ENCODE measurements around the gene NRL.
"Not testable (repeated sequence)": the region's sequence is repeated elsewhere in the genome, so short reads cannot be mapped to it uniquely, and the experiment has no call there.

NRL gene

DNA sequence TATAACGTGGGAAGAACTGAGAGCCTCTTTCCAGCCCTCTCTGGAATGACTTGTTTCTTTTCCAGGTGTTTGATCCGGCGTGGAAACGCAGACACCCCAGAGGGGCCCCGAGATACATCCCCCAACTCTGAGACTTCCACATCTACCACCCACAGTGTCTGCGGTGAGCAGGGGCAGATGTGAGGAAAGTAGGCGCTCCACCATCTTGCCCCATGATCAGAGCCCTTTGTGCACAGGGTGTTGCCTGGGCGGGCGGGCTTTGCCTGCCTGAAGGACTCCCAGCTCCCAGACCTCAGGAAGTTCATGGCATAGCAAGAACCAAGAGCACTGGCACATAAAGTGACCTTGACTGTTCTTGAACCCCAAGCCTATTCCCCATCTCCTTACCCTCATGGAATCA is 60.1 kb downstream of the NRL start:
- no peak for DNase-seq

DNA sequence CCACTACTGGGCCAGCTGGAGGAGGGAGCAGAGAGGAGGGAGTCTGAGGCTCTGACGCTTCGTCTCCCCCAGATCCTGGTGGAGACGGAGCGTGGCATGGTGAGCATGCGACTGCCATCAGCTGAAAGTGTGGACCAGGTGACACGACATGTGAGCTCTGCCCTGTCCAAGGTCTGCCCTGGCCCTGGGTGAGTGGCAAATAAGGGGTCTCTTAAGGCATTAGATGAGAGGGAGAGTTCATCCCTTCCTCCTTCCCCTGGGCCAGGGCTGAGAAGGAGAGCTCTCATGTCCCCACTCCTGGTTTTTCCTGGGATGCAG is 60.5 kb downstream of the NRL start:
- DNase-seq = no peak

DNA sequence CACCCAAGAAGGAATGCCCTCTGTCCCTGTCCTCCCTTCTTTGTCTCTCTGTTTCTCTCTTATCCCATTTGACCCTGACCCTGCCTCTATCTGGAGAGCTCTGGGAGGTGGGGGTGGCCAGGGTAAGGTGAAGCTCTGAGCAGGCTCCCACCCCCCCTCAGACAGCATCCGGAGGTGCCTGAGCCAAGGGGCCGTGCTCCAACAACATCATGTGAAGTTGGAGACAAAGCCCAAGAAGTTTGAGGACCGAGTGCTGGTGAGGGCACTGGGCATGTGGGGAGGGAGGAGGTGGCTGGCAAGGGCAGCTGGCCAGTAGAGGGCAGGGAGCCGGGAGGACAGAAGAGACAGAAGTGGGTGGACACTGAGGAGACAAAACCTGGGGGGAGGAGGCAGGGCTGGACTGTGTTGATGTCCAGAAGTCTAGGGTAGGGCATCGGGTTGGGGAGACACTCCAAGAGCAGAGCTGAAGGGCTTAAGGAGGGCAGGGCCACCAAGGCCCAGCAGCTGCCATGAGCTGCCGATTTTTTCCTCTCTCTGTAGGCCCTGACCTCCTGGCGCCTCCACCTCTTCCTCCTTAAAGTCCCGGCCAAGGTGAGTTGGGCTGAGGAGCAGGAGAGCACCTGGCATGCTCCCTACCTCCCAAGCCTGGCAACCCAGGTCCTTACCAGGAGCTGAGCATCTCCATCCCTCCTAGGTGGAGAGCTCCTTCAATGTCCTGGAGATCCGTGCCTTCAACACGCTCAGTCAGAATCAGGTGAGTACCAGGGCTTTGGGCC is 61.0 kb downstream of the NRL start:
- peak in 7 of 58 donors; percentile 13 to 46 (median 18) for DNase-seq

DNA sequence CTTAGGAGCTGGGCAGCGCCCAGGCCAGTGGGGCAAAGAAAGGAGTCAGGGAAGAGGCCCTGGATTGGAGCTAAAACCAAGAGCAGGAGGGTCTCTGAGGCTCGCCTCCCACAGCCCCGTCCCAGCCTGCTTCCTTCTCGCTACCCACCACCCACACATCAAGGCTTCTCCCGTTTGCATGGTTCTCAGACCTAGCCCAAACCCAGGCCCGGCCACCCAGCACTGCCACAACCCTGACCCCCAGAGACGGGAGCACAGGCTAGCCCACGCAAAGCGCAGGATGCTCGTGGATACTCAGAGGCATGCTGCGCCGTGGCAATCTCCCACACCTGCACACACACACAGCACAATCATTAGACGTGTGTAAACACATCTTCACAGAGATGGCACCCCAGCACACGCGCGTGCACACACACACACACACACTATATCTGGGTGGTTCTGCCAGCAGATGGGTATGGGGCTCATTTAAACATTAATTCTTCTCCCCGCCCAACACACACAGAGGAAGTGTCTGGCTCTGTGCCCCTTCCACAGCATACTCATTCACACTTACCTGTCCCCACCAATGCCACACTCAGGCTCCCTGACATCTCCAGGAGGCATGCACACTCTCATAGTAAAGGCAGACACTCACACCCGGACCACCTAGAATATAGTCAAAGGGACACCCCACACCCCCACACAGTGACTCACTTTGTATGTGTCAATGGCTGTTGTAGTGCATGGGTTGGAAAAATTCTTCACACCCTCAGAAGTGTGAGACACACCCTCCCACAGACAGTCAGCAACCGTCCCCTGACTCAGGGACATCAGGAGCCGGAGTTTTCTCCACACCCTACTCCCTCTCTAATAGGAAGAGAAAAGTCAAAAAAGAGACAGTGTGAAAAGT is 61.8 kb downstream of the NRL start:
- DNase-seq = peak in 15 of 58 donors; percentile 12 to 60 (median 27)

DNA sequence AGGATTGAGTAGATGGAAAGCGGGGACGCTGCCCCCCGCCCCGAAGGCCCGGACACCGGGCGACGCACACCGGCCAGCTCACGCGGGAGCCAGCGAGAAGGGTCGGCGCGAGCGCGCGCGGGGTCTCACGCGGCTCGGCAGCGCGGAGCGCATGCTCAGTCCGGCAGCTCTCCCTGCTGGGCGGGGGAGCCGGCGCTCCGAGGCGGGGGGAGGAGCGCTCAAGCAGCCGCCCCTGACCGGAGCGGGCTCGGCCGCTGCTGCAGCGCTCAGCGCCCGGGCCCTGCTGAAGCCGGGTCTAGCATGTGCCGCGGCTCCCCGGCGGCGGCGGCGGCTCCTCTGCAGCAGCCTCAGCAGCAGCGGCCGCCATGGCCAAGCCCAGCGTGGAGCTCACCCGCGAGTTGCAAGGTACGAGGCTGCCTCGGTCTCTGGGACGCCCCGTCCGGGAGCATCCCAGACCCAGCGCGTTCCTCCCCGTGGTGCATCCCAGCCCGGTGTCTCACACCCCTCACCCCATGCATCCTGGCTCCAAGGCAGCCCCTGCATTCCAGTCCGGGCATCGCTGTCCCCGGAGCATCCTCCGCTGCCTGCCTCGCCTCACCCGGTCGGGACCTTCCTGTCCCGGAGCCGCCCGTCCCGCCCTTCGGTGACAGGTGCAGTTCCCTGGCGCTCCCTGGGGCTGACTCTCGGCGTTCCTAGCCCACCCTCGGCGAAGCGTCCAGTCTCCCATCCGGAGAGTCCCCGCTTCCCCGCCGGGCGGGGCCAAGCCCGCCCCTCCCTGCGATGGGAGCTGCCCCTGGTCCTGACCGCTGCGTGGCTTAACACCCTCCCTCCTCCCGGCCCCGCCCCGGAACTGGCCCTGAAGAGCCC is 62.7 kb downstream of the NRL start, which contains the start of gene CARMIL3:
TSS of gene CARMIL3 (plus strand) at position 221 of the 867 bp plus-strand sequence. CDS start at position 366, 145 bp downstream.
- peak in 53 of 58 donors; percentile 22 to 82 (median 66) for DNase-seq

DNA sequence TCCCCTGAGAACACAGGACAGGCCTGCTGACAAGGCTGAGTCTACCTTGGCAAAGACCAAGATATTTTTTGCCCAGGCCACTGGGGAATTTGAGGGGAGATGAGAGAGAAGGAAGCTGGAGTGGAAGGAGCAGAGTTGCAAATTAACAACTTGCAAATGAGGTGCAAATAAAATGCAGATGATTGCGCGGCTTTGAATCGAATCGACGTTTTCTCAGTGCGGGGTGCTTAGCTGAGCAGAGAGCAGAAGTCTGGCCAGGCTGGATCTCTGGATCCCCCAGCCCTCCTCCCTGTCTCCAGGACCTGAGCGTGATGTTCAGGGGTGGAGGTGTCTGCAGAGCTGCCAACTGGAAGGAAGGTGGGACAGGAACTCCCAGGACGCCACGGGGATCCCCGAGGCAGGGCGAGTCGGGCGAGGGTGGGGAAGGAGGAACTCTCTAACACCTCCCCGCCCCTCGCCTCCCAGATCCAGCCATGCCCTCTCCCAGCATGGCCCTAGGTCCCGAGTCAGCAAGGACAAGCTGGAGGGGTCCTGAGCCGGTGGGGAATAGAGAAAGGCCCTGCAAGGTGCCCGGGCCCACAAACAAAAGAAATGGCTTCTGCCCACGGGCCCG is 63.5 kb downstream of the NRL start:
- DNase-seq = peak in 11 of 58 donors; percentile 33 to 66 (median 55)

DNA sequence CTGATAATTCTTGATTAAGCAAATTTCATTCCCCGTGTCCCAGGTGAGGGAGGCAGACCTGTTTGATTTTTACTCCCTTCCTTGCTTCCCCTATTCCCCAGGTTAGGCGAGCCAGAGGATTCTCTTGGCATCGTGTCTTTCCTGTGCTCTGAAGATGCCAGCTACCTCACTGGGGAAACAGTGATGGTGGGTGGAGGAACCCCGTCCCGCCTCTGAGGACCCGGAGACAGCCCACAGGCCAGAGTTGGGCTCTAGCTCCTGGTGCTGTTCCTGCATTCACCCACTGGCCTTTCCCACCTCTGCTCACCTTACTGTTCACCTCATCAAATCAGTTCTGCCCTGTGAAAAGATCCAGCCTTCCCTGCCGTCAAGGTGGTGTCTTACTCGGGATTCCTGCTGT is 64.0 kb downstream of the NRL start:
- not testable (repeated sequence) for DNase-seq

DNA sequence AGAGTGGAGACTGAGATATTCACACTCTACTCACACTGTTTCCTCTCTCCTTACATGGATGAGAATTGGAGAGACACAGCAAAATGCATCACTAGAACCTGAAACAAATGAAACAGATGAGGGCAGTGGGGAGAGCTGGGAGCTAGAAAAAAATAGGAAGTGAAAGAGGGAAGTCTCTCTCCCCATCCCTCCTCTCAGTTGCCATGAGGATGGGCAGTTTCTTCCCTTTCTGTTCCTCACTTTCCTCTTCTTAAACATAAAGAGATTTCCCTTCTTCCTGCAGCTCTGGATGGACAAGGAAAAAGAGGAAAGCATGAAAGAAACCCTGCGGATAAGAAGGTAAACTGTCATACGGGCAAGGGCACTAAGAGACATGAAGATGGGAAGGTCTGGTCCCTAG is 65.7 kb downstream of the NRL start:
- not testable (repeated sequence) for DNase-seq

DNA sequence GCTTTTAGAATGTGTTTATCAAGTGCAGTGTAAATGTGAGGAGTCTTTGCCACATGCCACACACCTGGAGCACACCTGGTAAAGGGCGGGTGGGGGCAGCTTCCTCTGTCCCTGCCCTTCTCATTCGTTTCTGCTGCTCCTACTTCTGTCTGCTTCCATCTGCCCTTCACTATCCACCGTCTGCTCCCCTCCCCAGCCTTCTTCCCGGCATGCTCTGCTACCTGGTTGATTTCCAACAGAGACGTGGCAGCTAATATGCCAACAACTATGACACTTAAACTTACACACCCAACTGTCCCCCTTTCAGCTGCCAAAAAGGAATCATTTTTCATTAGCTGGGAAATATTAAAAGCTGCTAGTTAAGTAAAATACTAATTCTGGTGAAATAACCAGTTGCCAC is 72.0 kb downstream of the NRL start:
- DNase-seq = no peak

DNA sequence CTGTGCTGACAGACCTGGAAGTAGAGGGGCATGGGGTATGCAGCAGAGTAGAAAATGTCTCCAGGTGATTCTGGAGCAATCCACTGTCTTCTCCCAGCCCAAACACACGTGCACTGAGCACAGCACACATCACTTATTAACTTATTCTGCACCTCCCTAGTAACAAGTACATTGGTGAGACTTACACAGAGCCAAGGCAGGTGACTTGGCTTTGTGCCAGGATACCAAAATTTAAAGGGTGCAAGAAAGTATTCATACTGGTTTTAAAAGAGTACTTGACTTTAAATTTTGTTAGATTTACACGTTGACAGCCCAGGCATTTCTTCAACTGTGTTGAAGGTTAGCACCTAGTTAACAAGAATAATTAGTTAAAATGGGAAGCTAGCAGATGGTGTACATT is 74.1 kb downstream of the NRL start:
- no peak for DNase-seq

DNA sequence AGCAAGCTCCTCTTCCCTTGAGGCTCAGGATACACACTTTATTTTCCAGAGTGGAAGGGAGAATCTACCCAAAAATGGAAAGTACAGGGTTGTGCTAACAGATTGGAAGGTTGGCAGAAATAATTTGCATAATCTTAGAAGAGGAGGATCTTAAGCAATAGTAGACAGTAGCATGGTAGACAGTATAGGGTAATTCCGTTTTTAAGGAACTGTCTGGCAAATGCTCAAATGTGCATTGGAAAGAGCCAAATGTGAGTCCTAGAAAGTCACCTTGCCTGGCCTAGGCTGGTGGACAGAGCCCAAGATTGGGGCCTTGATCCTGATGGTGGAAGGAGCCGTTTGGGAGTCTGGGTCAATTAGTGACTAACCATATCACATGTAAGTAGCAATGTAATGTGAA is 76.1 kb downstream of the NRL start:
- DNase-seq = no peak

DNA sequence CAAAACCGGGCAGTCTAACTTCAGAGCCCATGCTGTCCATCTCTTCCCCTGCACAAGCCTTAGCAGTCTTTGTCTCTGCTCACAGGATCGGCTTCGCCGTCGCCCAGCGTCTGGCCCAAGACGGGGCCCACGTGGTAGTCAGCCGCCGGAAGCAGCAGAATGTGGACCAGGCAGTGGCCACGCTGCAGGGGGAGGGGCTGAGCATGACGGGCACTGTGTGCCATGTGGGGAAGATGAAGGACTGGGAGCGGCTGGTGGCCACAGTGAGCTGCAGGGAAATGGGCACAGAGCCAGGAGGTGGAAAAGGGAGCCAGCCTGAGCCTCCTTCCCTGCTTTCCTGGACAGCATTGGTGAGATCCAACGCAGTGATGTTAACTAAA is 77.1 kb downstream of the NRL start:
- DNase-seq = peak in 2 of 58 donors; percentile 17 to 23

DNA sequence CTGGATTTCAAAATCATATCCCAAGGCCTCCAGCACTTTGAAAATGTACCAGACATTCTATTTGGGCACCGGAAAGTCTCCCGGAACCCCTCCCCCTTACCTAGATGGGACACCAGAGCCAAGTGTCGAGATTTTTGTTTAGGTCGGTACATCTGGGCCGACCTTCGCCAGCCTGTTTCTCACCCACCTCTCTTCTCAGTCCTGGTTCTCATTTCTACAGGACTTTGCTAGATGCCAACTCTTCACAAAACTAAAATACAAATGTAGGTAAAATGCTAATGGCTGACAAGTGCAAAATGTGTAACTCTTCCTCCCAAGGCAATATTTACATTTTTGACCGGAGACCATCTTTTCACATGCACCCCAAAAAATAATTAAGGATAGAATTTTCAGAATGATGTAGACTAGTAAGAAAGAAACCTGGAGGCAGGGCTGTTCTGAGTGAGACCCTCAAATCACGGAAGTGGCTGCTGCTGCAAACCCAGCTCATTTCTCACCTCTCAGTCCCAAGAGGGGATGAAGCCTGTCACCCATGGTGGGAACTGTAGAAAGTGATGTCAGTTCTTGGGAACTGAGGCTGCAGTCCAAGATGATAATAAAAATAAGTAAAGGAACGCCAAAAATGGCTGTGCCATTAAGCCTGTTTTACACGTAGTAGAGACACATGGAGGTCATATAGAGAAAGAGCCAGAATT is 77.6 kb downstream of the NRL start:
- DNase-seq = not testable (repeated sequence)

DNA sequence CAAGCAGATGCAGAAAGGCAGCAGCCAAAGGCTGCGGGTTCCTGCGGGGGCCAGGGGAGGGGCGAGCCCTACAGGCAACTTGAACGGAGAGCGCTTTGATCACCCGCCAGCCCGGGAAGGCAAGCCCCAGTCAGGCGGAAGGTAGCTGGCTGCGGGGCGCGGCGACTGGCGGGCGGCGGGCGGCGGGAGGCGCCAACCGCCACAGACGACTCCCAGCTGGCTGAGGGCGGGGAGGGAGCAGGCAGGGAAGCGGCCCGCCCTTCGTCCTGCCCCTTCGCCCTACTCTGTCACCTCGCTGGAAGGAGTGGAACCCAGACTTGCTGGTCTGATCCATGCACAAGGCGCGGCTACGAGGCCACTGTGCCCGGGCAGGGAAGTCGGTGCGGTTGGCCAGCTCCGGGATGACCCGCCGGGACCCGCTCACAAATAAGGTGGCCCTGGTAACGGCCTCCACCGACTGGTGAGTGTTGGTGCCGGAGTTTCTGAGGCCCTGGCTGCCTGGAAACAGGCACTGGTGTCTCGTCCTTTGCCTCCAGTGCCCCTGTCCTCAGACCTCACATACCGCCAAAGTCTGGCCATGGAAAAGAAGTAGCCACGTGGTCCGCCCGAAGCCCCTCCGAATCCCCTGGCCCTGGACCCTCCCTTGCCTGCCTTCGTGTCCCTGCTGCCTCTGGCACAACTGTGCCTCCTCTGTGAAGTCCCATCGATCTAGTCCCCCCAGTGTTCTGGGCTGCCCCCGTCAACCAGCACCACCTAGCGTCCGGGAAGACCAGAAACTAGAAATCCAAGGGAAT is 78.4 kb downstream of the NRL start:
- peak in 52 of 58 donors; percentile 43 to 87 (median 68) for DNase-seq

DNA sequence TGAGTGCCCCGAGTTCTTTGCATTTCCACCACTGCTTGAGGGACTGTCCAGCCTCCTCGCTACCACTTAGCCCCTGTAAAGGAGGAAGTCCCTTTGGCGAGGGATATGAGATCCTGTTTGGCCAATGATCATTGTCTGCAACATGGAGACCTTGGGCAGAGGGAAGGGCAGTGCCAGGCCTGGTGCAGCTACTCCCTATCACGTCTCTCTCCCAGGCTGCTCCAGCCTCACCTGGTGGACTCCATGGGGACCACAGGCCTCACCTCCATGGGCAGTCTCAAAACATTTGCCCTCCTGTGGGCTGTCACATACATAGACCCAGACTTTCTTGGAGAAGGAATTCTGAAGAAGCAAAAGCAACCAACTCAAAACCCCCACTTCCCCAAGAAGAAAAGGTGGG is 79.0 kb downstream of the NRL start:
- DNase-seq = not testable (repeated sequence)

DNA sequence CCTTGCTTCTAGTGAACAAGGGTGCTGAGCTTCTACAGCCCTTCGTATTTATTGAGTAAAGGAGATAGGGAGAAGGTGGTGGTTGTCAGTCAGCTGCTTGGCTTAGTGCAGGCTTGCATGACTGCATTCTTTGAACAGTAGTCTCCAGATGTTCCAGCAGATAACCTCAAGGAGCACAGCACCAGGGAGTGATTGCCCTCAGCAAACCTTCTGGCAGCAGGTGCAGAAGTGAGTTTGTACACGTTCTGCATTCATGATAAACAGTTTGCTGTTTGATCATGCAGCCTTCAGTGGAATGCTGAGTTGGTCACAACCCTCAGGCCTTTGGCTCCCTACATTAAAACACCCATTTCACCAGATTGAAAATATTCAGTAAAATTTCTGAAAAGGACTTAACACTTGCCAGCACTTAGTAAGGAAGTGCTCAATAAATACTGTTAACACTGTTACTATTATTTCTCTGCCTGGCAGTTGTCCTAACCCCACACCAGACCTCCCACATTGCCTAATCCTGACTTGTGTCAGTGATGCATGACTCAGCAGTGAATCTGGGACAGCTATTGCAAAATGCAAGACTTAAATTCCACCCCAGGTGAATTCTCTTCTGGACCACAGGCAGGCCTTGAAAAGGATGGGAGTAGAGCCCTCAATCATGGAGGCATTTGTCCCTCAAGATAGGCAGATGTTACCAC is 81.9 kb downstream of the NRL start:
- no peak for DNase-seq

DNA sequence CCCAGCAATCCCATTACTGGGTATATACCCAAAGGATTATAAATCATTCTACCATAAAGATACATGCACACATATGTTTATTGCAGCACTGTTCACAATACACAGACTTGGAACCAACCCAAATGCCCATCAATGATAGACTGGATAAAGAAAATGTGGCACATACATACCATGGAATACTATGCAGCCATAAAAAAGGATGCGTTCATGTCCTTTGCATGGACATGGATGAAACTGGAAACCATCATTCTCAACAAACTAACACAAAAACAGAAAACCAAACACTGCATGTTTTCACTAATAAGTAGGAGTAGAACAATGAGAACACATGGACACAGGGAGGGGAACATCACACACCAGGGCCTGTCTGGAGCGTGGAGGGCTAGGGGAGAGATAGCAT is 83.4 kb downstream of the NRL start:
- DNase-seq = not testable (repeated sequence)

DNA sequence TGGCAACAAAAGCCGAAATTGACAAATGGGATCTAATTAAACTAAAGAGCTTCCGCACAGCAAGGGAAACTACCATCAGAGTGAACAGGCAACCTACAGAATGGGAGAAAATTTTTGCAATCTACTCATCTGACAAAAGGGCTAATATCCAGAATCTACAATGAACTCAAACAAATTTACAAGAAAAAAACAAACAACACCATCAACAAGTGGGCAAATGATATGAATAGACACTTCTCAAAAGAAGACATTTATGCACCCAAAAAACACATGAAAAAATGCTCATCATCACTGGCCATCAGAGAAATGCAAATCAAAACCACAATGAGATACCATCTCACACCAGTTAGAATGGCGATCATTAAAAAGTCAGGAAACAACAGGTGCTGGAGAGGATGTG is 85.1 kb downstream of the NRL start:
- DNase-seq = not testable (repeated sequence)

All from anterior cingulate cortex (tissue), 58 donors.